H9 (cell line): ENCODE results near the gene ZDHHC11. TPM values are rescaled to one million over a fixed set of nuclear protein-coding genes. Genes with fewer than 3 reads are reported as not detected.

Experiments
- DNase-seq: peaks from one replicate; pipeline ENCODE4 v3.0.0-alpha.2; 2017
- H2AFZ ChIP-seq: one replicate; pipeline ENCODE4 v1.6.1; 2013; ENCODE audit warnings: mild to moderate bottlenecking, low read length, control low read depth, moderate library complexity
- H2AK5ac ChIP-seq: 2 replicates; pipeline ENCODE4 v1.6.1; 2013; ENCODE audit warnings: low read length, control low read depth, mixed read lengths; ENCODE audit not compliant: insufficient read length
- H2BK120ac ChIP-seq: one replicate; pipeline ENCODE4 v1.6.1; 2013; ENCODE audit warnings: low read depth, mild to moderate bottlenecking, low read length, control low read depth, inconsistent platforms; ENCODE audit not compliant: poor library complexity, severe bottlenecking
- H2BK12ac ChIP-seq: 2 replicates; pipeline ENCODE4 v1.6.1; 2013; ENCODE audit warnings: low read length, control low read depth, mixed read lengths, low read depth; ENCODE audit not compliant: insufficient read length
- H2BK15ac ChIP-seq: 2 replicates; pipeline ENCODE4 v1.6.1; 2013; ENCODE audit warnings: low read depth, low read length, control low read depth
- H2BK20ac ChIP-seq: one replicate; pipeline ENCODE4 v1.6.1; 2013; ENCODE audit warnings: low read depth, mild to moderate bottlenecking, low read length, control low read depth, inconsistent platforms; ENCODE audit not compliant: poor library complexity, severe bottlenecking
- H2BK5ac ChIP-seq: 2 replicates; pipeline ENCODE4 v1.6.1; 2013; ENCODE audit warnings: low read length, control low read depth, mixed read lengths; ENCODE audit not compliant: insufficient read length
- H3K14ac ChIP-seq: 2 replicates; pipeline ENCODE4 v1.6.1; 2013; ENCODE audit warnings: low read length, control low read depth; ENCODE audit not compliant: insufficient read depth
- H3K18ac ChIP-seq: 2 replicates; pipeline ENCODE4 v1.6.1; 2013; ENCODE audit warnings: low read depth, mild to moderate bottlenecking, mixed read lengths, low read length, control low read depth; ENCODE audit not compliant: insufficient read length
- H3K23ac ChIP-seq: 2 replicates; pipeline ENCODE4 v1.6.1; 2013; ENCODE audit warnings: low read length, control low read depth, mixed read lengths, low read depth; ENCODE audit not compliant: insufficient read length
- H3K23me2 ChIP-seq: 2 replicates; pipeline ENCODE4 v1.6.1; 2013; ENCODE audit warnings: low read depth, mild to moderate bottlenecking, mixed read lengths, low read length, control low read depth; ENCODE audit not compliant: insufficient read length, poor library complexity, severe bottlenecking
- H3K27ac ChIP-seq: 2 replicates; pipeline ENCODE4 v1.5.1; 2013; ENCODE audit warnings: low read length, control low read depth, mixed read lengths, low read depth; ENCODE audit not compliant: insufficient read length
- H3K27me3 ChIP-seq: 2 replicates; pipeline ENCODE4 v1.6.1; 2013; ENCODE audit warnings: low read length, control low read depth, inconsistent platforms; ENCODE audit not compliant: insufficient read depth
- H3K4ac ChIP-seq: 2 replicates; pipeline ENCODE4 v1.6.1; 2013; ENCODE audit warnings: low read depth, mild to moderate bottlenecking, control low read depth, inconsistent platforms, low read length, moderate library complexity
- H3K4me1 ChIP-seq: 2 replicates; pipeline ENCODE4 v1.6.1; 2013; ENCODE audit warnings: low read length, control low read depth, inconsistent platforms; ENCODE audit not compliant: insufficient read depth
- H3K4me2 ChIP-seq: 2 replicates; pipeline ENCODE4 v1.6.1; 2013; ENCODE audit warnings: low read length, control low read depth, mixed read lengths; ENCODE audit not compliant: insufficient read length, insufficient read depth
- H3K56ac ChIP-seq: 2 replicates; pipeline ENCODE4 v1.6.1; 2013; ENCODE audit warnings: low read depth, mild to moderate bottlenecking, mixed read lengths, low read length, control low read depth; ENCODE audit not compliant: insufficient read length
- H3K79me1 ChIP-seq: 2 replicates; pipeline ENCODE4 v1.6.1; 2013; ENCODE audit warnings: low read depth, mild to moderate bottlenecking, moderate library complexity, low read length, control low read depth, inconsistent platforms; ENCODE audit not compliant: insufficient read depth, poor library complexity, severe bottlenecking
- H3K79me2 ChIP-seq: 2 replicates; pipeline ENCODE4 v1.6.1; 2013; ENCODE audit warnings: low read length, control low read depth, inconsistent platforms; ENCODE audit not compliant: insufficient read depth
- H3K9ac ChIP-seq: 2 replicates; pipeline ENCODE4 v1.6.1; 2013; ENCODE audit warnings: low read length, control low read depth, mixed read lengths; ENCODE audit not compliant: insufficient read length; ENCODE audit errors: extremely low read depth
- H3K9me3 ChIP-seq: one replicate; pipeline ENCODE4 v1.6.1; 2013; ENCODE audit warnings: low read depth, low read length, inconsistent platforms; ENCODE audit not compliant: control insufficient read depth
- H3T11ph ChIP-seq: one replicate; pipeline ENCODE4 v1.6.1; 2013; ENCODE audit warnings: mild to moderate bottlenecking, low read length, control low read depth, inconsistent platforms
- H4K20me1 ChIP-seq: one replicate; pipeline ENCODE4 v1.6.1; 2013; ENCODE audit not compliant: control insufficient read depth, insufficient read length, insufficient read depth
- H4K5ac ChIP-seq: 2 replicates; pipeline ENCODE4 v1.6.1; 2013; ENCODE audit warnings: low read depth, mild to moderate bottlenecking, mixed read lengths, low read length, control low read depth; ENCODE audit not compliant: insufficient read length
- H4K8ac ChIP-seq: replicated peaks from 2 replicates; pipeline ENCODE4 v1.6.1; 2013; ENCODE audit warnings: low read length, control low read depth, mixed read lengths, low read depth; ENCODE audit not compliant: insufficient read length
- H4K91ac ChIP-seq: 2 replicates; pipeline ENCODE4 v1.6.1; 2013; ENCODE audit warnings: low read depth, mild to moderate bottlenecking, moderate library complexity, mixed read lengths, low read length, control low read depth; ENCODE audit not compliant: insufficient read length
- H3K27ac Mint-ChIP-seq, 3 experiments: 2 replicates in 2 of 3; 3 replicates in 1 of 3; pipeline ENCODE4 v1.8.0; 2020 to 2021; ENCODE audit warnings: mixed read lengths in 3 of 3, mild to moderate bottlenecking in 1 of 3, moderate library complexity in 1 of 3
- H3K27me3 Mint-ChIP-seq: 2 replicates; pipeline ENCODE4 v1.8.0; 2021; ENCODE audit warnings: low read depth, mild to moderate bottlenecking, moderate library complexity, mixed read lengths
- H3K36me3 Mint-ChIP-seq, 3 experiments: 2 replicates in 2 of 3; 3 replicates in 1 of 3; pipeline ENCODE4 v1.8.0; 2020 to 2021; ENCODE audit warnings: low read depth in 3 of 3, mixed read lengths in 3 of 3; ENCODE audit not compliant: insufficient read depth in 1 of 3
- H3K4me1 Mint-ChIP-seq, 2 experiments: 2 replicates each; pipeline ENCODE4 v1.8.0; 2020; ENCODE audit warnings: mixed read lengths in 2 of 2
- H3K4me3 Mint-ChIP-seq, 2 experiments: 2 replicates in 1 of 2; 3 replicates in 1 of 2; pipeline ENCODE4 v1.8.0; 2020 to 2021; ENCODE audit warnings: mild to moderate bottlenecking in 2 of 2, mixed read lengths in 2 of 2, moderate library complexity in 1 of 2
- H3K9me3 Mint-ChIP-seq, 2 experiments: 2 replicates in 1 of 2; 3 replicates in 1 of 2; pipeline ENCODE4 v1.8.0; 2020; ENCODE audit warnings: mild to moderate bottlenecking in 2 of 2, mixed read lengths in 2 of 2, moderate library complexity in 1 of 2
- WGBS: extraction: QIAGEN DNeasy Blood & Tissue Kit; methylation state at CpG from one replicate; pipeline ENCODE4 v1.1.7; 2013; ENCODE audit warnings: missing lambda C conversion rate, low lambda C conversion rate, mixed read lengths; ENCODE audit not compliant: insufficient read length; ENCODE audit errors: extremely low coverage; 5-methylcytosine and 5-hydroxymethylcytosine counted together
- total RNA-seq: library from RNA; stranded (reverse); gene quantifications from 2 replicates; pipeline ENCODE4 v1.2.1, GENCODE V29; 2021
- TF ChIP-seq, protein P1 (sequence below): fragments of 200-600 bp; sonication (generic); conservative IDR thresholded peaks from 3 replicates; pipeline ENCODE4 v1.8.0; 2021; ENCODE audit warnings: antibody characterized with exemption, mild to moderate bottlenecking

Gene ZDHHC11
- total RNA-seq, 1 experiment from 2014 or later, result 37.6 TPM

DNA sequence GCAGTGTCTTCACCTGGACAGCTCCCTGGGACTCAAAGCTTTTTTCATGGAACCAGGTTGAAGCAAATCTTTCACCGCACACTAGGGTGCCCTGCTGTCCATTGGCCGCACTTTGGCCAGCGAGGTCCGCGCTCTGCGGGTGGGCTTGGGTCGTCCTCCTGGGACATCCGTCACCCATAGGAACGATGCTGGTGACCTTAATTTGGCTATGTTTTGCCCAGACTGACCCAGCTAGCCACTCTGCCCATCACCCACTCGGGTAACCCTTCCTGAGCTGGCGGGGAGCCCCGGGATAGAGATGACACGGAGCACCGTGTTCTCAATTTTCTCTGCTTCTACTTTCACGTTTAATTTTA, 92.1 kb downstream of the ZDHHC11 start:
- Histone ChIP-seq H3K23ac (no peak overlapping the region), H4K8ac (no peak overlapping the region), H2BK15ac (no peak overlapping the region), H3K79me1 (no peaks in the 10 kb centered on the region), H3T11ph (no peak overlapping the region), H2AK5ac (no peak overlapping the region), H4K20me1 (peaks cover 4% of the 10 kb centered on the region), H2BK5ac (no peak overlapping the region), H3K27ac (no peak overlapping the region), H4K91ac (peak overlapping the region; percentile 66), H3K4ac (no peak overlapping the region; the same call in none of the 2 replicates), H3K14ac (peak overlapping the region; percentile 17), H4K5ac (no peak overlapping the region), H2BK120ac (no peak overlapping the region), H2BK12ac (no peak overlapping the region), H3K27me3 (no peaks in the 10 kb centered on the region), H2AFZ (no peak overlapping the region), H3K4me2 (no peak overlapping the region), H3K23me2 (no peaks in the 10 kb centered on the region), H3K79me2 (no peaks in the 10 kb centered on the region), H3K9ac (no peak overlapping the region), H3K4me1 (no peaks in the 10 kb centered on the region), H2BK20ac (no peak overlapping the region), H3K56ac (no peak overlapping the region), H3K18ac (peak overlapping the region; percentile 73), H3K9me3 (no peaks in the 10 kb centered on the region)
- H3K36me3 Mint-ChIP-seq, result no peaks in the 10 kb centered on the region
- peaks cover 10% of the 10 kb centered on the region for H3K27me3 Mint-ChIP-seq
- TF ChIP-seq, protein P1, sequence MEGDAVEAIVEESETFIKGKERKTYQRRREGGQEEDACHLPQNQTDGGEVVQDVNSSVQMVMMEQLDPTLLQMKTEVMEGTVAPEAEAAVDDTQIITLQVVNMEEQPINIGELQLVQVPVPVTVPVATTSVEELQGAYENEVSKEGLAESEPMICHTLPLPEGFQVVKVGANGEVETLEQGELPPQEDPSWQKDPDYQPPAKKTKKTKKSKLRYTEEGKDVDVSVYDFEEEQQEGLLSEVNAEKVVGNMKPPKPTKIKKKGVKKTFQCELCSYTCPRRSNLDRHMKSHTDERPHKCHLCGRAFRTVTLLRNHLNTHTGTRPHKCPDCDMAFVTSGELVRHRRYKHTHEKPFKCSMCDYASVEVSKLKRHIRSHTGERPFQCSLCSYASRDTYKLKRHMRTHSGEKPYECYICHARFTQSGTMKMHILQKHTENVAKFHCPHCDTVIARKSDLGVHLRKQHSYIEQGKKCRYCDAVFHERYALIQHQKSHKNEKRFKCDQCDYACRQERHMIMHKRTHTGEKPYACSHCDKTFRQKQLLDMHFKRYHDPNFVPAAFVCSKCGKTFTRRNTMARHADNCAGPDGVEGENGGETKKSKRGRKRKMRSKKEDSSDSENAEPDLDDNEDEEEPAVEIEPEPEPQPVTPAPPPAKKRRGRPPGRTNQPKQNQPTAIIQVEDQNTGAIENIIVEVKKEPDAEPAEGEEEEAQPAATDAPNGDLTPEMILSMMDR, result no peak
- H3K9me3 Mint-ChIP-seq, result peaks cover 0 to 5% of the 10 kb centered on the region in 2 experiments; a peak in 1 of 5 replicates
- DNase-seq, result no peak
- H3K27ac Mint-ChIP-seq, result peak overlapping the region in 2 of 3 experiments; percentile 60 to 71; a peak in 2 of 7 replicates
- H3K4me1 Mint-ChIP-seq, result peaks cover 0 to 6% of the 10 kb centered on the region in 2 experiments; a peak in 1 of 4 replicates
- H3K4me3 Mint-ChIP-seq, result no peak overlapping the region; a peak in 1 of 5 replicates
- WGBS, result no CpG with 5 or more reads among the region's 15 CpGs
